ENCODE measurements around the gene DCDC1. TPM values are rescaled to one million over a fixed set of nuclear protein-coding genes. Genes with fewer than 3 reads are reported as not detected.

The DCDC1 gene
- polyA plus RNA-seq, 3 donors: 0.03 TPM; not detected in 2

DNA sequence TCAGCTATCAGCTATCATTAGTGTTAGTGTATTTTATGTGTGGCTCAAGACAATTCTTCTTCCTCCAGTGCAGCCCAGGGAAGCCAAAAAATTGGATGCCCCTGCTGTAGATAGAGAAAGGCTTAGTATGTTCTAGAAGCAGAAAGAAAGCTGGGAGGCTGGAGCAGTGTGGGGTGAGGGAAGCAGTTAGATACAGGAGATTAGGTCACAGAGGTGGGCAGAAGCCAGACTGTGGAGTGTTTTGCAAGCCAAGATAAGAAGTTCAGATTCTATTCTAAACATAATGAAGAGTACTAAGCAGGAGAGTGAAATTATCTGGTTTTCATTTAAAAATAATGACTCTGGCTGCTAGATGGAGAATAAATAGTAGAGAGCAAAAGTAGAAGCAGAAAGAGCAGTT is 381.7 kb downstream of the DCDC1 start:
- intact Hi-C loops (cut with micrococcal nuclease): no loop called here
- peaks cover 0 to 5% (median 0%) of the 10 kb centered on the region in 7 donors for H3K9me3 Mint-ChIP-seq
- Histone ChIP-seq H3K4me3 (replicated peaks in 1 of 3; ENCODE audit: low read depth in 2 of 3, low read length in 3 of 3) (no peak overlapping the region), H4K20me1 (ENCODE audit: insufficient read depth, low read length) (no peaks in the 10 kb centered on the region), H3K4me1 (ENCODE audit: control insufficient read depth in 1 of 2, insufficient read depth in 2 of 2, low read length in 2 of 2) (no peaks in the 10 kb centered on the region), H3K9me3 (replicated peaks in 1 of 2; ENCODE audit: control insufficient read depth in 1 of 2, insufficient read depth in 1 of 2, low read length in 2 of 2) (no peaks in the 10 kb centered on the region), H3K79me2 (ENCODE audit: insufficient read depth, low read length) (no peaks in the 10 kb centered on the region), H3K27ac (ENCODE audit: low read depth in 1 of 2, low read length in 2 of 2) (no peak overlapping the region), H3K27me3 (ENCODE audit: control insufficient read depth in 2 of 2, insufficient read depth in 2 of 2, low read length in 2 of 2) (no peaks in the 10 kb centered on the region), H3K36me3 (replicated peaks in 1 of 2; ENCODE audit: control insufficient read depth in 1 of 2, insufficient read depth in 2 of 2, low read length in 2 of 2) (no peaks in the 10 kb centered on the region), H3K9ac (ENCODE audit: insufficient read depth, low read length, poor library complexity, severe bottlenecking) (no peak overlapping the region), H2AFZ (ENCODE audit: insufficient read depth, low read depth, low read length, poor library complexity, severe bottlenecking) (no peak overlapping the region), H3K4me2 (replicated peaks; ENCODE audit: extremely low read depth, low read length, poor library complexity, severe bottlenecking) (no peak overlapping the region)
- no peaks in the 10 kb centered on the region for H3K27me3 Mint-ChIP-seq (ENCODE audit: low read depth in 3 of 3)
- H3K36me3 Mint-ChIP-seq: no peaks in the 10 kb centered on the region
- no peak for TF ChIP-seq CTCF (IDR thresholded peaks at IDR 0.05)
- DNase-seq: no peak
- H3K4me3 Mint-ChIP-seq: no peak overlapping the region
- no peak overlapping the region for H3K27ac Mint-ChIP-seq
- no peaks in the 10 kb centered on the region for H3K4me1 Mint-ChIP-seq

GRCh38 chr11:30985536-30985935 is 384.0 kb downstream of the DCDC1 start:
- Mint-ChIP-seq H3K9me3 (peaks cover 0 to 5% (median 0%) of the 10 kb centered on the region in 7 donors), H3K36me3 (no peaks in the 10 kb centered on the region), H3K4me1 (no peaks in the 10 kb centered on the region), H3K4me3 (no peak overlapping the region), H3K27ac (no peak overlapping the region), H3K27me3 (ENCODE audit: low read depth in 3 of 3) (no peaks in the 10 kb centered on the region)
- Histone ChIP-seq H4K20me1 (ENCODE audit: insufficient read depth, low read length) (no peaks in the 10 kb centered on the region), H3K9me3 (replicated peaks in 1 of 2; ENCODE audit: control insufficient read depth in 1 of 2, insufficient read depth in 1 of 2, low read length in 2 of 2) (no peaks in the 10 kb centered on the region), H3K4me3 (replicated peaks in 1 of 3; ENCODE audit: low read depth in 2 of 3, low read length in 3 of 3) (no peak overlapping the region), H3K9ac (ENCODE audit: insufficient read depth, low read length, poor library complexity, severe bottlenecking) (no peak overlapping the region), H3K27me3 (ENCODE audit: control insufficient read depth in 2 of 2, insufficient read depth in 2 of 2, low read length in 2 of 2) (no peaks in the 10 kb centered on the region), H3K79me2 (ENCODE audit: insufficient read depth, low read length) (no peaks in the 10 kb centered on the region), H2AFZ (ENCODE audit: insufficient read depth, low read depth, low read length, poor library complexity, severe bottlenecking) (no peak overlapping the region), H3K36me3 (replicated peaks in 1 of 2; ENCODE audit: control insufficient read depth in 1 of 2, insufficient read depth in 2 of 2, low read length in 2 of 2) (no peaks in the 10 kb centered on the region), H3K4me1 (ENCODE audit: control insufficient read depth in 1 of 2, insufficient read depth in 2 of 2, low read length in 2 of 2) (no peaks in the 10 kb centered on the region), H3K4me2 (replicated peaks; ENCODE audit: extremely low read depth, low read length, poor library complexity, severe bottlenecking) (no peak overlapping the region), H3K27ac (ENCODE audit: low read depth in 1 of 2, low read length in 2 of 2) (no peak overlapping the region)
- no peak for DNase-seq
- TF ChIP-seq CTCF (IDR thresholded peaks at IDR 0.05): no peak
- intact Hi-C loops (cut with micrococcal nuclease): no loop called here

Data from CD14-positive monocyte (primary cell).